AG09319 (cell line): ENCODE data around the gene ACAT2.
"Not testable (repeated sequence)": the region's sequence is repeated elsewhere in the genome, so short reads cannot be mapped to it uniquely, and the experiment has no call there.

Experiments
- DNase-seq: peaks from one replicate; pipeline ENCODE4 v3.0.0-alpha.2; 2010; ENCODE audit warnings: low read depth; ENCODE audit errors: extremely low read depth
- TF ChIP-seq, protein P1 (sequence below): IDR thresholded peaks from 2 replicates; pipeline ENCODE4 v1.5.1; 2011; ENCODE audit warnings: low read depth, mild to moderate bottlenecking, inconsistent platforms, low read length, moderate library complexity

The ACAT2 gene

DNA sequence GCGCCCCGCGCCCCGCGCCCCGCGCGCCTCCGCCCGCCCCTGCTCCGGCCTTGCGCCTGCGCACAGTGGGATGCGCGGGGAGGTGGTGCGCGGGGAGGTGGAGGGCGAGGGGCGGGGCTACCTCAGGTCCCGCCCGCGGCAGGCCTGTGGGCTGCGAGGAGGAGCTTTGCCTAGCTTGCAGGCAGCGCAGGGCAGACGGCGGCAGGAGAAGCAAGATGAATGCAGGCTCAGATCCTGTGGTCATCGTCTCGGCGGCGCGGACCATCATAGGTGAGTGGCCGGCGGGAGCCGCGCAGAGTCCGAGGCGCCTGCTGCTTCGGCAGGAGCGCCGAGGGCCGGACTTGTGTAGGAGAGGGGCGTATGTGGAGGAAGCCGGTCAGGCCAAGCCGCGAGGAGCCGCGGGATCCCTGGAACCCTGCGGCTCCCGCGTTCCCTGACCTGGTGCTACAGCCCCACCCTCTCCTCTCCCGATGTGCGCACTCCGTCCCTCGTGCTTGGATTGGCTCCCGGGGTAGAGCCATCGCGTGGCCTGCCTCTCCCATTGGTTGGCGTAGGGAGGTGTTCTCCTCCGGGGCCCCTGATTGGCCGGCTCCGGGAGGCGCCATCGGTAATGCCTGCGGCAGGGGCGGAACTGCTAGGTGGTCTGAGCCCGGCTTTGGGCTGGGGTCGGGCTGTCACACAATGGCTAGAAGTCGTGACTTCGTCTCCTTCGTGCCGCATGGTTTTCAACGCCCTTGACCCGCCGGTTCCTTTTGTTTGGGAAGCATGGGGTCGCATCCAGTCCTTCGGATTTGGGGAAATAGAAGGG lies at the start of gene ACAT2:
TSS of gene ACAT2 (plus strand) at position 173 of the 808 bp plus-strand sequence. CDS start at position 216, 43 bp downstream.
- TF ChIP-seq, protein P1, sequence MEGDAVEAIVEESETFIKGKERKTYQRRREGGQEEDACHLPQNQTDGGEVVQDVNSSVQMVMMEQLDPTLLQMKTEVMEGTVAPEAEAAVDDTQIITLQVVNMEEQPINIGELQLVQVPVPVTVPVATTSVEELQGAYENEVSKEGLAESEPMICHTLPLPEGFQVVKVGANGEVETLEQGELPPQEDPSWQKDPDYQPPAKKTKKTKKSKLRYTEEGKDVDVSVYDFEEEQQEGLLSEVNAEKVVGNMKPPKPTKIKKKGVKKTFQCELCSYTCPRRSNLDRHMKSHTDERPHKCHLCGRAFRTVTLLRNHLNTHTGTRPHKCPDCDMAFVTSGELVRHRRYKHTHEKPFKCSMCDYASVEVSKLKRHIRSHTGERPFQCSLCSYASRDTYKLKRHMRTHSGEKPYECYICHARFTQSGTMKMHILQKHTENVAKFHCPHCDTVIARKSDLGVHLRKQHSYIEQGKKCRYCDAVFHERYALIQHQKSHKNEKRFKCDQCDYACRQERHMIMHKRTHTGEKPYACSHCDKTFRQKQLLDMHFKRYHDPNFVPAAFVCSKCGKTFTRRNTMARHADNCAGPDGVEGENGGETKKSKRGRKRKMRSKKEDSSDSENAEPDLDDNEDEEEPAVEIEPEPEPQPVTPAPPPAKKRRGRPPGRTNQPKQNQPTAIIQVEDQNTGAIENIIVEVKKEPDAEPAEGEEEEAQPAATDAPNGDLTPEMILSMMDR: no peak
- DNase-seq: peak; percentile 78

DNA sequence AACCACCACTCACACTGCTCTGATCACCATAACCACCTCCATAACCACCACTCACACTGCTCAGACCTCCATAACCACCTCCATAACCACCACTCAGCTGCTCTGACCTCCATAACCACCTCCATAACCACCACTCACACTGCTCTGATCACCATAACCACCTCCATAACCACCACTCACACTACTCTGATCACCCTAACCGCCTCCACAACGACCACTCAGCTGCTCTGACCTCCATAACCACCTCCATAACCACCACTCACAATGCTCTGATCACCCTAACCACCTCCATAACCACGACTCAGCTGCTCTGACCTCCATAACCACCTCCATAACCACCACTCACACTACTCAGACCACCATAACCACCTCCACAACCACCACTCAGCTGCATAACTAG lies 49.5 kb upstream of the ACAT2 start:
- not testable (repeated sequence) for DNase-seq

DNA sequence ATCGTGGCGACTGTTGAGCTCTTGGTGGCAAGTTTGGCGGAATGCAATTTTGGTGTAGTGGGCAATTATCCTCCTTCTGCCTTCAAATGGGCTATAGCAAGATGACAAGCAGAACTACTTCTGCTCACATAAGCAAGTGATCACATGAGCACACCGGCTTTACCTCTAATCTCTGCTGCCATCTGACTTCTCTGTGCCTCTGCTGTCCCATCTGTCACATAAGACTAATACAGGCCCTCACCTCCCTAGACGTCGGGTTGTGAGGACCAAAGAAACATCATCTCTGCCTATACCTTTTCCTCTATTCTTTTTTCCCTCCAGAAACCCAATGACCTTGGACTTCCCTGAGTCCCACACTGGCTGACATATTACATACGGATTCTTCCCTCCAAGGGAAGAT lies 47.9 kb upstream of the ACAT2 start:
- no peak for DNase-seq
- TF ChIP-seq, protein P1: no peak

DNA sequence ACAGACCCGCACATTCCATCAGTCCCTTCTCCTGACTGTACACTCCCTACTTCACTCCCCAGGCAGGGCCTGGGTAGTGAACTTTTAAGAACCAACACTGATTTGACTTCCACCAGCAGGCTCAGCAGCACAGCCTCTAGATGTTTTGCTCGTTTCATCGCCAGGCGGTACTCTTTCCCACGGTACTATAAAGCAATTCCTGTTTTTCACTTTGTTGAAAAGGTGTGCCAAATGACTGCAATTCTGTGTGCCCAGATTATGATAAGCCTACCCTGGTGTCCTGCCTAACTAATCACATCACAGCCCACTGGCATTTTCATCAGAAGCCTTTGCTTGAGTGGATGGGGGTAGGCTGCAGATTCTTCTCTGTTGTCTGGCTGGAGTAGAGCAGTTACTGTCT lies 47.4 kb upstream of the ACAT2 start:
- DNase-seq: no peak
- TF ChIP-seq, protein P1: no peak

DNA sequence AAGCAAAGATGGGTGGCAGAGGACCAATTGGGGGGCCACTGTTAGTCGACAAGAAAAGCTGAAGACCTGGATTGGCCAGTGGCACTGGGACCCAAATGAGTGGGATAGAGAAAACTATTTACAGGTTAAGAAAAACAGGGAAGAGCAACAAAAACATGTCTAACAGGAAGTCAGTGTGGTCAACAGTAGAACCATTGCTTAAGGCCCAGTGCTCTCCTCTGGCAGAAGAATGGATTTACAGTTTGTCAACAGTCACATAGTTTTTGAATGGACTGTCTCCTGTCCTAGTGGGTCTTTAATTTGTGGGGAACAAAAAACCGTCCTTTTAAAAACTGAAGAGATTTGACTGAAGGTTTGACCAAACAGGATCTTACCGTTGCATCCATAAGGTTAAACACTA lies 46.7 kb upstream of the ACAT2 start:
- TF ChIP-seq, protein P1: no peak
- DNase-seq: no peak

DNA sequence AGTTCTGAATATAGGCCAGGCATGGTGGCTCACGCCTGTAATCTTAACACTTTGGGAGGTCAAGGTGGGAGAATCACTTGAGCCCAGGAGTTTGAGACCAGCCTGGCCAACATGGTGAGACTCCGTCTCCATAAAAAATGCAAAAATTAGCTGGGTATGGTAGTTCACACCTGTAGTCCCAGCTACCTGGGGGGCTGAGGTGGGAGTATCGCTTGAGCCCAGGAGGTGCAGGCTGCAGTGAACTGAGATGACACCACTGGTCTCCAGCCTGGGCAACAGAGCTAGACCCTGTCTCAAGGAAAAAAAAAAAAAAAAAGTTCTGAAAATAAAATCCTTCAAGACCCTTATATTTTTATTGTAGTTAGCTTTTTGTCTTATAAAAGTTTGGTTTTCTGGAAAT lies 46.2 kb upstream of the ACAT2 start:
- TF ChIP-seq, protein P1: no peak
- DNase-seq: no peak

DNA sequence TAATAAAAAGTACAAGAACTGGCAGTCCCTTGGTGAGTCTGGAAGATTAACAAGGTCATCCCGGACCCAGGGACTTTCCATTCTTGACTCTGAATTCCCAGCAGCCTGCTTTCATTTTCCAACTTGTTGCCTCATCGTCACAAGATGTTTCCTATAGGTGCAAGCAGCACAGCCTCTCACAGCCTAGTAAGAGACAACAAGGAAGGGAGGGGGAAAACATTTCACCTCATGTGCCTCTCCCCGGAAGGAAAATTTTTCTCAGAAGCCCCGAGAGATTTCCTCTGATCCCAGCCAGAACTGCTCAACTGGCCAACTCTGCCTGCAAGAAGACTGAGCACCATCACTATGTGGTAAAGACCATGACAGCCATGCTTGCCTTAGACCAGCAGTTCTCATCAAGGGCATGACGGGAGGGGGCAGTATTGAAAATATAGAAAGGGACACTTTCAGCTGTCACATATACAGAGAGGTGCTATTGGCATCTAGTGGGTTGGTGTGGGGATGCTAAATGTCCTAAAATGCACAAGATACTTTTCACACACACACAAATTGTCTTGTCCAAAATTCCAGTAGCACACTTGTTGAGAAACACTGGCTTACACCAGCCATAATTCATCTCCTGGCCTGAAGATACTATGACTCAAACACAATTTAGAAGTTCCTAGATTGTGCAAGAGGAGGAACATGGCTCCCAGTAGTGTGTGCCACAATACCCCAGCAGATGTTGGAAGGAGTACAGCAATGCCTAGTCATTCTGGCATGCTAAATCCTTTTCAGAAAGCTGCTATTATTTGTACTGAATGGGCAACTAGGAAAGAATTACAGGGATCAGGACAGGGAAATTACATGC lies 45.4 kb upstream of the ACAT2 start:
- TF ChIP-seq, protein P1: no peak

More for the DNA sequence above, 45.4 kb upstream of the ACAT2 start:
- DNase-seq: peak; percentile 92
